ENCODE data around the gene MRS2.

DNA sequence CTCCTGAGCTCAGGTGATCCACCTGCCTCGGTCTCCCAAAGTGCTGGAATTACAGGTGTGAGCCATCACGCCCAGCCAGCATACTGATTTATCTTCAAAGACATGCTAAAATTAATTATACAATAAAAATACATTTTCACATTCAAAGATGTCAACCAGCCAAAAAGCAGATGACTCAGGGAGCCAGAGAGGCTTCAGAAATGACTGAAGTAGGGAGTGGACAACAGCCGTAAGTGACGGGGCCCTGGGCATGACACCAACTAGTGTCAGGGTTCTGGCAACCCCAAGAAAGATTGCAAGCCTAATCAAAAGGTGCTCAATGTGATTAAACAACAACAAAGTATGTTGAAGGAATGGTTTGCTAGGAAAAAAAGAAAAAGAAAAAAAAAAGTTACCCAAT is 58.2 kb downstream of the MRS2 start:
- TF ChIP-seq, protein P1, sequence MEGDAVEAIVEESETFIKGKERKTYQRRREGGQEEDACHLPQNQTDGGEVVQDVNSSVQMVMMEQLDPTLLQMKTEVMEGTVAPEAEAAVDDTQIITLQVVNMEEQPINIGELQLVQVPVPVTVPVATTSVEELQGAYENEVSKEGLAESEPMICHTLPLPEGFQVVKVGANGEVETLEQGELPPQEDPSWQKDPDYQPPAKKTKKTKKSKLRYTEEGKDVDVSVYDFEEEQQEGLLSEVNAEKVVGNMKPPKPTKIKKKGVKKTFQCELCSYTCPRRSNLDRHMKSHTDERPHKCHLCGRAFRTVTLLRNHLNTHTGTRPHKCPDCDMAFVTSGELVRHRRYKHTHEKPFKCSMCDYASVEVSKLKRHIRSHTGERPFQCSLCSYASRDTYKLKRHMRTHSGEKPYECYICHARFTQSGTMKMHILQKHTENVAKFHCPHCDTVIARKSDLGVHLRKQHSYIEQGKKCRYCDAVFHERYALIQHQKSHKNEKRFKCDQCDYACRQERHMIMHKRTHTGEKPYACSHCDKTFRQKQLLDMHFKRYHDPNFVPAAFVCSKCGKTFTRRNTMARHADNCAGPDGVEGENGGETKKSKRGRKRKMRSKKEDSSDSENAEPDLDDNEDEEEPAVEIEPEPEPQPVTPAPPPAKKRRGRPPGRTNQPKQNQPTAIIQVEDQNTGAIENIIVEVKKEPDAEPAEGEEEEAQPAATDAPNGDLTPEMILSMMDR (IDR thresholded peaks at IDR 0.05), result no peak
- TF ChIP-seq POLR2A (IDR thresholded peaks at IDR 0.05; ENCODE audit: low read depth), result no peak
- TF ChIP-seq POLR2AphosphoS5 (IDR thresholded peaks at IDR 0.05), result no peak
